Measurements from ENCODE around the gene CRYBB3. TPM values are rescaled to one million over a fixed set of nuclear protein-coding genes. Genes with fewer than 3 reads are reported as not detected.

The CRYBB3 gene
- total and polyA plus RNA-seq, 2 of the 4 experiments (the other 2 are of a cell fraction) = not detected

GRCh38 chr22:25212337-25212736 is 12.7 kb downstream of the CRYBB3 start:
- Histone ChIP-seq H3K9me1 (ENCODE audit: insufficient read depth, low read length) (no peaks in the 10 kb centered on the region), H3K23ac (ENCODE audit: low read depth, low read length) (no peak overlapping the region), H4K91ac (ENCODE audit: insufficient read depth, low read depth, low read length) (no peak overlapping the region), H3K9me3 (ENCODE audit: control insufficient read depth, insufficient read depth, low read length) (no peaks in the 10 kb centered on the region), H3K4me2 (ENCODE audit: low read depth, low read length) (no peak overlapping the region), H3K4me1 (ENCODE audit: control insufficient read depth, insufficient read depth, low read length) (no peaks in the 10 kb centered on the region), H3K27me3 (ENCODE audit: control insufficient read depth, insufficient read depth, low read length) (no peaks in the 10 kb centered on the region), H2BK15ac (ENCODE audit: low read depth, low read length) (no peak overlapping the region), H3K9ac (ENCODE audit: low read depth, low read length) (no peak overlapping the region), H2AFZ (replicated peaks; ENCODE audit: low read length, poor library complexity) (no peak overlapping the region), H3K36me3 (ENCODE audit: control insufficient read depth, insufficient read depth, low read length) (no peaks in the 10 kb centered on the region), H2BK120ac (ENCODE audit: low read depth, low read length) (no peak overlapping the region), H4K20me1 (ENCODE audit: insufficient read depth, low read length) (no peaks in the 10 kb centered on the region), H4K5ac (ENCODE audit: low read depth, low read length) (no peak overlapping the region), H3K56ac (ENCODE audit: extremely low read depth, insufficient read depth, low read length) (no peak overlapping the region), H3K4ac (ENCODE audit: low read depth, low read length) (no peak overlapping the region), H3K27ac (ENCODE audit: insufficient read depth, low read length) (no peak overlapping the region), H2AK9ac (replicated peaks; ENCODE audit: low read depth, low read length, poor library complexity) (no peak overlapping the region), H2BK5ac (ENCODE audit: low read depth, low read length, poor library complexity, severe bottlenecking) (no peak overlapping the region), H4K8ac (ENCODE audit: low read depth in 2 of 2, low read length in 2 of 2) (no peak overlapping the region), H2BK20ac (ENCODE audit: low read depth, low read length) (no peak overlapping the region), H3K79me1 (ENCODE audit: low read depth in 1 of 2, low read length in 2 of 2) (no peaks in the 10 kb centered on the region), H3K4me3 (ENCODE audit: insufficient read depth, low read depth, low read length) (no peak overlapping the region), H3K18ac (ENCODE audit: low read depth, low read length) (no peak overlapping the region), H3K14ac (replicated peaks; ENCODE audit: low read depth, low read length) (no peak overlapping the region), H2AK5ac (ENCODE audit: low read depth, low read length) (no peak overlapping the region)
- TF ChIP-seq RFX5 (IDR thresholded peaks at IDR 0.05; ENCODE audit: low read depth, low read length) = no peak
- no peak for TF ChIP-seq BHLHE40 (IDR thresholded peaks at IDR 0.05; ENCODE audit: low read depth, low read length)
- no peak for TF ChIP-seq MAZ (IDR thresholded peaks at IDR 0.05; ENCODE audit: borderline replicate concordance, low read depth, low read length)
- no peak for TF ChIP-seq CHD1 (IDR thresholded peaks at IDR 0.05; ENCODE audit: low read depth, low read length)
- no peak for TF ChIP-seq RAD21 (IDR thresholded peaks at IDR 0.05; ENCODE audit: low read length)
- no peak for TF ChIP-seq MAFK (IDR thresholded peaks at IDR 0.05; ENCODE audit: low read depth, low read length)
- TF ChIP-seq, protein P1, sequence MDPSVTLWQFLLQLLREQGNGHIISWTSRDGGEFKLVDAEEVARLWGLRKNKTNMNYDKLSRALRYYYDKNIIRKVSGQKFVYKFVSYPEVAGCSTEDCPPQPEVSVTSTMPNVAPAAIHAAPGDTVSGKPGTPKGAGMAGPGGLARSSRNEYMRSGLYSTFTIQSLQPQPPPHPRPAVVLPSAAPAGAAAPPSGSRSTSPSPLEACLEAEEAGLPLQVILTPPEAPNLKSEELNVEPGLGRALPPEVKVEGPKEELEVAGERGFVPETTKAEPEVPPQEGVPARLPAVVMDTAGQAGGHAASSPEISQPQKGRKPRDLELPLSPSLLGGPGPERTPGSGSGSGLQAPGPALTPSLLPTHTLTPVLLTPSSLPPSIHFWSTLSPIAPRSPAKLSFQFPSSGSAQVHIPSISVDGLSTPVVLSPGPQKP (IDR thresholded peaks at IDR 0.05; ENCODE audit: borderline replicate concordance, low read depth, low read length) = no peak
- no peak for TF ChIP-seq USF2 (IDR thresholded peaks at IDR 0.05; ENCODE audit: low read depth, low read length)
- no peak for TF ChIP-seq RCOR1 (IDR thresholded peaks at IDR 0.05; ENCODE audit: insufficient replicate concordance, low read length)
- no peak for TF ChIP-seq FOS (IDR thresholded peaks at IDR 0.05; ENCODE audit: low read depth, low read length)
- no peak for TF ChIP-seq CEBPB (IDR thresholded peaks at IDR 0.05; ENCODE audit: low read depth, low read length)
- TF ChIP-seq POLR2A (IDR thresholded peaks at IDR 0.05; ENCODE audit: low read depth, low read length) = no peak
- no peak for TF ChIP-seq MXI1 (IDR thresholded peaks at IDR 0.05; ENCODE audit: borderline replicate concordance, low read depth, low read length)
- intact Hi-C loops (cut with micrococcal nuclease) = no loop called here
- dilution Hi-C loops (cut with HindIII; ENCODE audit: low sequenced_read_pairs, unreplicated experiment) = no loop called here
- ChIA-PET POLR2A (ENCODE audit: unreplicated experiment) (no interaction called here), CTCF (no interaction called here)
- no CpG with 5 or more reads among the region's 3 CpGs for WGBS, 2 experiments (ENCODE audit: extremely low coverage in 2 of 2, insufficient read length in 1 of 2)
- no peak for DNase-seq
- no TSS peak for BruUV-seq (replicated peaks)
- in situ Hi-C loops (cut with MboI; ENCODE audit: low sequenced_read_pairs) = no loop called here
- ATAC-seq (ENCODE audit: low read depth) = no peak
